HepG2 (cell line): ENCODE measurements around the gene PLCG1. TPM values are rescaled to one million over a fixed set of nuclear protein-coding genes. Genes with fewer than 3 reads are reported as not detected.
A peak's percentile ranks its signal among the peaks of the same experiment; 100 is the strongest.

Experiments
- GATA4 ChIP-seq: sonication (generic); IDR thresholded peaks from 2 replicates; pipeline ENCODE4 v1.6.1; 2016; ENCODE audit warnings: antibody characterized with exemption, low read depth, borderline replicate concordance
- KDM2A ChIP-seq: sonication (generic); formaldehyde crosslinking; IDR thresholded peaks from 2 replicates; pipeline ENCODE4 v1.4.0; 2020; ENCODE audit warnings: low read depth, missing genetic modification reagents, borderline replicate concordance
- LBX2 ChIP-seq: sonication (generic); formaldehyde crosslinking; IDR thresholded peaks from 2 replicates; pipeline ENCODE4 v1.5.0; 2020; ENCODE audit warnings: missing genetic modification reagents, mild to moderate bottlenecking, borderline replicate concordance
- MAFF ChIP-seq: IDR thresholded peaks from 2 replicates; pipeline ENCODE4 v1.6.1; 2011; ENCODE audit warnings: low read depth, low read length, improper control_type of control experiment
- MAZ ChIP-seq, 2 experiments: sonication (generic) in 1 of 2; formaldehyde crosslinking in 1 of 2; IDR thresholded peaks; 2 replicates each; pipeline versions ENCODE4 v1.5.0 to v1.6.1; 2012 to 2020; ENCODE audit warnings: low read depth in 2 of 2, mild to moderate bottlenecking in 2 of 2, borderline replicate concordance in 1 of 2, improper control_type of control experiment in 1 of 2, low read length in 1 of 2, missing genetic modification reagents in 1 of 2, moderate library complexity in 1 of 2
- MTF2 ChIP-seq: sonication (generic); formaldehyde crosslinking; IDR thresholded peaks from 2 replicates; pipeline ENCODE4 v1.5.0; 2020; ENCODE audit warnings: missing genetic modification reagents, borderline replicate concordance
- PPARG ChIP-seq: conservative IDR thresholded peaks from 2 replicates; pipeline ENCODE4 v1.6.1; 2016; ENCODE audit warnings: missing biosample characterization, missing genetic modification reagents
- PRDM15 ChIP-seq: sonication (generic); formaldehyde crosslinking; IDR thresholded peaks from 2 replicates; pipeline ENCODE4 v1.4.0; 2020; ENCODE audit warnings: missing genetic modification reagents
- RARA ChIP-seq: IDR thresholded peaks from 2 replicates; pipeline ENCODE4 v1.6.1; 2016; ENCODE audit warnings: missing genetic modification reagents, missing compliant biosample characterization
- TAF1 ChIP-seq: sonication (generic); formaldehyde crosslinking; IDR thresholded peaks from 2 replicates; pipeline ENCODE4 v1.4.0; 2020; ENCODE audit warnings: missing genetic modification reagents
- ZNF10 ChIP-seq: sonication (generic); formaldehyde crosslinking; IDR thresholded peaks from 2 replicates; pipeline ENCODE4 v1.4.0; 2020; ENCODE audit warnings: mild to moderate bottlenecking, low read depth, missing genetic modification reagents, borderline replicate concordance
- ZNF124 ChIP-seq: sonication (generic); formaldehyde crosslinking; IDR thresholded peaks from 2 replicates; pipeline ENCODE4 v1.4.0; 2020; ENCODE audit warnings: missing genetic modification reagents
- ZNF280D ChIP-seq: sonication (generic); formaldehyde crosslinking; IDR thresholded peaks from 2 replicates; pipeline ENCODE4 v1.5.1; 2020; ENCODE audit warnings: mild to moderate bottlenecking, missing genetic modification reagents
- ZNF317 ChIP-seq: sonication (generic); formaldehyde crosslinking; IDR thresholded peaks from 2 replicates; pipeline ENCODE4 v1.5.0; 2020; ENCODE audit warnings: mild to moderate bottlenecking, missing genetic modification reagents
- ZNF354B ChIP-seq: sonication (generic); formaldehyde crosslinking; IDR thresholded peaks from 2 replicates; pipeline ENCODE4 v1.8.0; 2022; ENCODE audit warnings: mild to moderate bottlenecking, missing genetic modification reagents
- ZNF44 ChIP-seq: sonication (generic); formaldehyde crosslinking; IDR thresholded peaks from 2 replicates; pipeline ENCODE4 v1.5.1; 2020; ENCODE audit warnings: mild to moderate bottlenecking, missing genetic modification reagents
- ZNF576 ChIP-seq: sonication (generic); formaldehyde crosslinking; IDR thresholded peaks from 2 replicates; pipeline ENCODE4 v1.4.0; 2020; ENCODE audit warnings: mild to moderate bottlenecking, missing genetic modification reagents
- ZNF724P ChIP-seq: sonication (generic); formaldehyde crosslinking; IDR thresholded peaks from 2 replicates; pipeline ENCODE4 v1.8.0; 2022; ENCODE audit warnings: missing genetic modification reagents, borderline replicate concordance
- ZNF768 ChIP-seq: sonication (generic); formaldehyde crosslinking; IDR thresholded peaks from 2 replicates; pipeline ENCODE4 v1.4.0; 2020; ENCODE audit warnings: missing genetic modification reagents
- ZNF781 ChIP-seq: sonication (generic); formaldehyde crosslinking; IDR thresholded peaks from 2 replicates; pipeline ENCODE4 v1.5.1; 2020; ENCODE audit warnings: borderline replicate concordance, mild to moderate bottlenecking, missing genetic modification reagents; ENCODE audit errors: not compliant biosample characterization
- polyA plus RNA-seq, 8 experiments: library from polyadenylated mRNA; depleted of rRNA in 3 of 8; stranded (reverse) in 7 of 8; unstranded in 1 of 8; fragments of >200 nt; fragmentation: Illumina TruSeq in 4 of 8; extraction: Trizol in 4 of 8; gene quantifications; 2 replicates each; pipeline versions ENCODE4 v1.2.1 to v1.2.3, GENCODE V29; 2011 to 2016; ENCODE audit warnings: low read depth in 4 of 8, missing spikeins in 1 of 8, mixed read lengths in 1 of 8; ENCODE audit not compliant: insufficient read depth in 1 of 8
- total RNA-seq, 5 experiments: library from RNA; depleted of rRNA; stranded (reverse); fragments of >200 nt; fragmentation: Illumina TruSeq; extraction: Trizol; gene quantifications; 2 replicates each; pipeline ENCODE4 v1.2.3, GENCODE V29; 2016; ENCODE audit warnings: low read depth in 1 of 5

The PLCG1 gene
- total and polyA plus RNA-seq, 2 of the 13 experiments (the other 11 are each of a cell fraction or from before 2014, with no cell fraction given), result 85.3 to 158 TPM

- TF ChIP-seq ZNF724P (CRISPR knock-in tag) (peak; percentile 54; the same call in 1 of the 2 replicates), MTF2 (no peak; the same call in 1 of the 2 replicates), ZNF576 (CRISPR knock-in tag) (no peak), KDM2A (CRISPR knock-in tag) (peak; percentile 84), ZNF317 (CRISPR knock-in tag) (peak; percentile 50; the same call in 1 of the 2 replicates), ZNF354B (CRISPR knock-in tag) (0 out of 2 replicates have a peak, but pooled peaks have one; percentile 20), GATA4 (no peak), ZNF124 (CRISPR knock-in tag) (peak; percentile 79; the same call in 1 of the 2 replicates), ZNF44 (CRISPR knock-in tag) (0 out of 2 replicates have a peak, but pooled peaks have one; percentile 25), ZNF768 (CRISPR knock-in tag) (peak; percentile 71; the same call in 1 of the 2 replicates), TAF1 (CRISPR knock-in tag) (peak; percentile 81), MAZ (IDR thresholded peaks at IDR 0.05; ENCODE audit: borderline replicate concordance, low read depth, low read length) (peak; percentile 86), MAZ (CRISPR knock-in tag; IDR thresholded peaks at IDR 0.05; ENCODE audit: low read depth) (peak; percentile 68), RARA (CRISPR knock-in tag) (peak; percentile 22; the same call in 1 of the 2 replicates), LBX2 (CRISPR knock-in tag) (peak; percentile 34; the same call in 1 of the 2 replicates), MAFF (no peak), ZNF280D (CRISPR knock-in tag) (peak; percentile 93; the same call in 1 of the 2 replicates), ZNF10 (no peak), PPARG (CRISPR knock-in tag) (0 out of 2 replicates have a peak, but pooled peaks have one; percentile 3), PRDM15 (CRISPR knock-in tag) (peak; percentile 69; the same call in 1 of the 2 replicates), ZNF781 (peak; percentile 71)
These were observed at the start of gene PLCG1 (continued) for GRCh38 chr20:41136680-41137613.
